ENCODE measurements around the gene ANKEF1. TPM values are rescaled to one million over a fixed set of nuclear protein-coding genes. Genes with fewer than 3 reads are reported as not detected.

ANKEF1 gene
- total RNA-seq, 1 donor from 2014 or later = 0.39 TPM

Other genes starting within 250 kb of the ANKEF1 start
- gene PAK5, start 195.9 kb upstream of the ANKEF1 start, total RNA-seq = not detected in 2 replicates
- gene SNAP25, start 183.8 kb downstream of the ANKEF1 start, total RNA-seq = 14.2 and 15.2 TPM in 2 replicates